ENCODE measurements around the gene CRB2.

Gene CRB2

DNA sequence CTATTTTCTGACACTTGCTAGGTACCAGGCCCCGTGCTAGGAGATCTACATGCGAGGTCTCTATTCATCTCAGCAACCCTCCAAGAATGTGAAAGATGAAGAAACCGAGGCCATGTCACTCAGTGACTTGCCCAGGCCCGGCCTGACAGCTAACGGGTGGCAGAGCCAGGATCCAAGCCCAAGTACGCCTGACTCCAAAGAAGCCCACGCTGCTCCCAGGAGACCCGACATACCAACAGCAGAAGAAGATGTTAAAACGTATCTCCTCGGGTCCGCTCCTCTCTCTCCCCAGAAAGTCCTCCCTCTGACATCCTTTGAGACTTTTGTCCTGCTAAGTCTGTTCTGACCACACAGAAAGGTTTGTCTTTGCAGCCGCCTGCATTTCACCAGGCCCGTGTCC is 65.2 kb downstream of the CRB2 start:
- WGBS, 2 experiments, result 89 to 92% methylated on average over 13 of the region's 13 CpGs
- Histone ChIP-seq H3K36me3 (ENCODE audit: control insufficient read depth, insufficient read depth, low read length) (no peaks in the 10 kb centered on the region), H3K9me3 (ENCODE audit: control insufficient read depth, low read length) (no peaks in the 10 kb centered on the region), H3K27me3 (ENCODE audit: control insufficient read depth, insufficient read depth, low read length, poor library complexity, severe bottlenecking) (no peaks in the 10 kb centered on the region), H3K27ac (ENCODE audit: insufficient read depth, low read depth, low read length, poor library complexity, severe bottlenecking) (no peak overlapping the region), H3K4me1 (ENCODE audit: control insufficient read depth, insufficient read depth, low read length) (peaks cover 19% of the 10 kb centered on the region), H3K4me3 (ENCODE audit: insufficient read depth, low read depth, low read length) (no peak overlapping the region)

DNA sequence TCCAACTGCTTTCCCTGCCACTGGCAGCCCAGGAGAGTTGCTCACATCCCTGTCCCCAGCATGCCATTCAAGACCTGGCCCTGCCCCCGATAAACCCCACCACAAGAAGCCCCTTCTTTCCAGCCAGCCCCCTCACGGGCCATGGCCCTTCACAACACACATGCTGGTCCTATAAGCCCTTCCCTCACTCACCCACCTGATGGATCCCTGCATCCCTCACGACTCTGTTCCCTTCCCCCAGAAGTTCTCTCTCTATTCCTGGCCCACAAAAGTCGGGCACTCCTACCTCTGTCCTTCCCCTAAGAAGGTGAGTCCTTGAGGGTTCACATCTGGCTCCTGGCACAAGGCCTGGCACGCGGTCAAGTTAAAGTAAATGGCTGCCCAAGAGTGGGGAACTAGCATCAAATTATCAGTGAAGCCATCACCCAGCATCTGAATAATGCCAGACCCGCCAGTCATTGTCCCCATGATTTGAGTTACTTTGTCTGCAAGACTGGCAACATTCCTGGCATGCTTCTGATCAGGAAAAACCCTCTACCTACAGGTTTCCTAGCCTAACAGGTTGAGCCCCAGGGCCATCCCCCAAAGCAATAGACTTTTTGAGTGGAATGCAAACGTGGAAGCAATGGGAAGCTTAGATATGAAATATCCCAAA is 65.9 kb downstream of the CRB2 start:
- Histone ChIP-seq H3K4me1 (ENCODE audit: control insufficient read depth, insufficient read depth, low read length) (peaks cover 19% of the 10 kb centered on the region), H3K4me3 (ENCODE audit: insufficient read depth, low read depth, low read length) (no peak overlapping the region), H3K27me3 (ENCODE audit: control insufficient read depth, insufficient read depth, low read length, poor library complexity, severe bottlenecking) (no peaks in the 10 kb centered on the region), H3K9me3 (ENCODE audit: control insufficient read depth, low read length) (no peaks in the 10 kb centered on the region), H3K27ac (ENCODE audit: insufficient read depth, low read depth, low read length, poor library complexity, severe bottlenecking) (no peak overlapping the region), H3K36me3 (ENCODE audit: control insufficient read depth, insufficient read depth, low read length) (no peaks in the 10 kb centered on the region)
- 86 to 87% methylated on average over 8 of the region's 8 CpGs for WGBS, 2 experiments

DNA sequence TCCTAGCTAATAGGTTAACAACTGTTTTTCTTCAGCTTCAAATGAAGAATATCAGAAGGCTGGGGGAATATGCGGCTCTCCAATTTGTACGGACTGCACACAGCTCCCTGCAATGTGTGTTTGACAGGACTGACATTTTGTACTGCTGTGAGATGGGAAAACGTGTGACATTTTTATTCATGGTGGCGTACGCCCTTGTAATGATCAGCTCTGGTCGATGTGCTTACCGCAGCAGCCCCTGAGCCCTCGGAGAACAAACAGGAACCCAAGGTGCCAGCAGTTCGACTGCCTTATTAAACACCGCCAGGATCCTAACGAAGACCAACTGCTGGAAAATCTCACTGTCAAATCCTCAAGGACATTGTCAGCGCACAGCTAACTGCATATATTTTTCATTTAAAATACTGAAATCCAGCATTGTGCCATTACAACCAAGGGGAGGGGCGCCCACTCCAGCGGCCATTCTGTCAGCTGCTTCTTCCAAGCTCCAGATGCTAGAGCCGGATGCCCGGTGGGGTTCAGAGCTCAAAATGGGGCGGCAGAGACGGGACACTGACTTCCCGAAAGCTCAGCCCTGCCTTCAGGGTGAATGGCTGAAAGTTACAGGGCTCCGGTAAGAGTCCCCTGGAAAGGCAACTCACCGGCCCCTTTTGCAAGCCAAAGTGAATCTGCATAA is 66.8 kb downstream of the CRB2 start:
- H3K4me3 ChIP-seq (ENCODE audit: insufficient read depth, low read depth, low read length), result no peak overlapping the region
- H3K36me3 ChIP-seq (ENCODE audit: control insufficient read depth, insufficient read depth, low read length), result no peaks in the 10 kb centered on the region
- no peaks in the 10 kb centered on the region for H3K27me3 ChIP-seq (ENCODE audit: control insufficient read depth, insufficient read depth, low read length, poor library complexity, severe bottlenecking)
- no peak overlapping the region for H3K27ac ChIP-seq (ENCODE audit: insufficient read depth, low read depth, low read length, poor library complexity, severe bottlenecking)
- WGBS, 2 experiments, result 78 to 80% methylated on average over 21 of the region's 21 CpGs
- H3K9me3 ChIP-seq (ENCODE audit: control insufficient read depth, low read length), result no peaks in the 10 kb centered on the region
- peaks cover 19% of the 10 kb centered on the region for H3K4me1 ChIP-seq (ENCODE audit: control insufficient read depth, insufficient read depth, low read length)

DNA sequence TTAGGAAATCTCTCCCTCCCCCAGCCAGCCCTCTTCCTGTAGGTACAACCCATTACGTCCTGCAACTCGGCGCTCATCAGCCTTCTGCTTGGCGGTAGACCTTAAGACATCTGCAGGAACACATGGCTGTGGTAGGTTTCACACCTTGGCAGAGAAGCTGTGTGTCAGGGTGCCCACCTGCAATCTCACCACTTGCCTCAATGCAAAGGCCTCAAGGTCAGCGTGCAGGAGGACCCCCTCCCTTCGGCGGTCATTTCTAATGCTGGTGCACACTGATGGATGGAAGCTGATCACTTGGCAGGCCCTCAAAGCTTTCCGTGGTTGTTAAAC is 67.3 kb downstream of the CRB2 start:
- H3K9me3 ChIP-seq (ENCODE audit: control insufficient read depth, low read length), result no peaks in the 10 kb centered on the region
- H3K27me3 ChIP-seq (ENCODE audit: control insufficient read depth, insufficient read depth, low read length, poor library complexity, severe bottlenecking), result no peaks in the 10 kb centered on the region
- H3K4me3 ChIP-seq (ENCODE audit: insufficient read depth, low read depth, low read length), result no peak overlapping the region
- WGBS, 2 experiments, result 74 to 79% methylated on average over 8 of the region's 8 CpGs
- peaks cover 19% of the 10 kb centered on the region for H3K4me1 ChIP-seq (ENCODE audit: control insufficient read depth, insufficient read depth, low read length)
- H3K27ac ChIP-seq (ENCODE audit: insufficient read depth, low read depth, low read length, poor library complexity, severe bottlenecking), result no peak overlapping the region
- H3K36me3 ChIP-seq (ENCODE audit: control insufficient read depth, insufficient read depth, low read length), result no peaks in the 10 kb centered on the region

DNA sequence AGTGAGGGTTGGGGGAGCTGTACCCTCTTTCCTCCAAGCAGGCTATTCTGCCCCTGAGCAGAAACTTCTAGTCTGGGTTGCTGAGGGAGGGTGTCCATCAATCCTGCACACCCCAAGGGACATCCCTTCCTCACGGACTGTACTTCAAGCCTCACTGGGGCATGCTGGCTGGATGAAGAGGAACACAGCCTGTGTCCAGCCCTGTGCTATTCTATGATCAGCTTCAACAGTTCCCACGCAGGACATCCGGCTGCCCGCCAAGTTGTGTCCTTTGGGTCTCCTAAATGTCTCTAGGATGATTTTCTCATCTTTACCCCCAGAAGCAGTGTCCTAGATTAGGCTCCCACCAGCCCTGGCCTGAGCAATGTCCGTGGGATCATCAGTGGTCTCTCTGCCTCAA is 68.1 kb downstream of the CRB2 start:
- no peak overlapping the region for H3K4me3 ChIP-seq (ENCODE audit: insufficient read depth, low read depth, low read length)
- H3K27ac ChIP-seq (ENCODE audit: insufficient read depth, low read depth, low read length, poor library complexity, severe bottlenecking), result no peak overlapping the region
- no peaks in the 10 kb centered on the region for H3K27me3 ChIP-seq (ENCODE audit: control insufficient read depth, insufficient read depth, low read length, poor library complexity, severe bottlenecking)
- no peaks in the 10 kb centered on the region for H3K9me3 ChIP-seq (ENCODE audit: control insufficient read depth, low read length)
- H3K36me3 ChIP-seq (ENCODE audit: control insufficient read depth, insufficient read depth, low read length), result no peaks in the 10 kb centered on the region
- WGBS, 2 experiments, result 90 to 93% methylated on average over 5 of the region's 5 CpGs
- H3K4me1 ChIP-seq (ENCODE audit: control insufficient read depth, insufficient read depth, low read length), result peaks cover 16% of the 10 kb centered on the region

DNA sequence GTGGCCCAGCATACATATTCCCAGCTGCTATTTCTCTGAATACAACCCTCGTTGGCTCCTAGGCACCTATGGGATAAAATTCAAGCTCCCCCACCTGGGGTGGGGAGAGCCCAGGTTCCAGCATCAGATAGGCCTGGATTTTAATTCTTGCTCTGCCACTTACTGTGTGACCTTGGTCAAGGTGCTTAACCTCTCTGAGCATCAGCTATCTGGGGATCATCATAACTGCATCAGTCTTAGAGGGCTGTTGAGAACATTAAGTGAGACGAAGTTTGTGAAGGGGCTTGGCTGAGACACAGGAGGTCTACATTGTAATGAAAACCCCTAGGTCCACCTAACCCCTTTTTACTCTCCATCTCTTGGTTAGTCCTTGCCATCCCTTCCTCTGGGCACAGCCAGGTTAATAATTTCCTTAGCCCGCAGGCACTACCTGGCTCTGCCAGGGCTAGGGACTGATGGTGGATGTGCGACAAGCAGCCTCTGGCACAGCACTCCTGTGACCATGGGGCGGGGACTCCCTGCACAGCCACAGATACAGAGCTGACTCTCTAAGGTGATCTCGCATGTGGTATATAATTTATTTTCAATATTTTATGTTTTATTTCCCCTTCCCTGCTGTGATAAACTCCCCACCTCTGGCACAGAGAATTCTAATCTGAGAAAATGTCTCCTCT is 68.7 kb downstream of the CRB2 start:
- Histone ChIP-seq H3K27ac (ENCODE audit: insufficient read depth, low read depth, low read length, poor library complexity, severe bottlenecking) (no peak overlapping the region), H3K36me3 (ENCODE audit: control insufficient read depth, insufficient read depth, low read length) (no peaks in the 10 kb centered on the region), H3K9me3 (ENCODE audit: control insufficient read depth, low read length) (no peaks in the 10 kb centered on the region), H3K27me3 (ENCODE audit: control insufficient read depth, insufficient read depth, low read length, poor library complexity, severe bottlenecking) (no peaks in the 10 kb centered on the region), H3K4me3 (ENCODE audit: insufficient read depth, low read depth, low read length) (no peak overlapping the region), H3K4me1 (ENCODE audit: control insufficient read depth, insufficient read depth, low read length) (peaks cover 10% of the 10 kb centered on the region)
- 92 to 95% methylated on average over 5 to 6 of the region's 6 CpGs for WGBS, 2 experiments

DNA sequence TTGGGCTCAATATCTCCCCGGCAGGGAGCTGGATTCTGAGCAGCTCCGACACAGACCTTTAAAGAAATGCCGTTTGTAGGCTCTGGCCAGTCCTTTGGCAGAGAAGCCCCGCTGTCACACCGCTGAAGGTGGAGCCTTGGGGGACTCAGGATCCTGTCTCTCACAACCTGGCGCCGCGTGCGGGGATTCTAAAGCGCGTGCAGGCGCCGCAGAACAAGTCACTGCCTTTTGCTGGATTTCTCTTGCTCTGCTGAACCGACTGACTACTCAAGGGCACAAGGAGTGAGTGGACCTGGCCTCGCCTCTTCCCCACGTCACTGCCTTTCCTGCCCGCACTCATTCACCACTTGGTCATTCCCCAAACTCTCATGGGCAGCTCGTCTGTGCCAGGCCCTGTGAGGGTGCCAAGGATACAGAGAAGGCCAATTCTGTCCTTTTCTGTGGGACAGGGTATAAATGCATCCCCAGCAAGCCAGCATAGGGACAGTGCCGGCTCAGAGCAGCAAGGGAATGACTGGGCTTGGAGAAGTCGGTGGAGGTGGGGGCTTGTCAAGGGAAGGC is 69.3 kb downstream of the CRB2 start:
- 73 to 79% methylated on average over 20 of the region's 20 CpGs for WGBS, 2 experiments
- Histone ChIP-seq H3K9me3 (ENCODE audit: control insufficient read depth, low read length) (no peaks in the 10 kb centered on the region), H3K4me3 (ENCODE audit: insufficient read depth, low read depth, low read length) (no peak overlapping the region), H3K36me3 (ENCODE audit: control insufficient read depth, insufficient read depth, low read length) (no peaks in the 10 kb centered on the region), H3K4me1 (ENCODE audit: control insufficient read depth, insufficient read depth, low read length) (peaks cover 9% of the 10 kb centered on the region), H3K27ac (ENCODE audit: insufficient read depth, low read depth, low read length, poor library complexity, severe bottlenecking) (no peak overlapping the region), H3K27me3 (ENCODE audit: control insufficient read depth, insufficient read depth, low read length, poor library complexity, severe bottlenecking) (no peaks in the 10 kb centered on the region)

DNA sequence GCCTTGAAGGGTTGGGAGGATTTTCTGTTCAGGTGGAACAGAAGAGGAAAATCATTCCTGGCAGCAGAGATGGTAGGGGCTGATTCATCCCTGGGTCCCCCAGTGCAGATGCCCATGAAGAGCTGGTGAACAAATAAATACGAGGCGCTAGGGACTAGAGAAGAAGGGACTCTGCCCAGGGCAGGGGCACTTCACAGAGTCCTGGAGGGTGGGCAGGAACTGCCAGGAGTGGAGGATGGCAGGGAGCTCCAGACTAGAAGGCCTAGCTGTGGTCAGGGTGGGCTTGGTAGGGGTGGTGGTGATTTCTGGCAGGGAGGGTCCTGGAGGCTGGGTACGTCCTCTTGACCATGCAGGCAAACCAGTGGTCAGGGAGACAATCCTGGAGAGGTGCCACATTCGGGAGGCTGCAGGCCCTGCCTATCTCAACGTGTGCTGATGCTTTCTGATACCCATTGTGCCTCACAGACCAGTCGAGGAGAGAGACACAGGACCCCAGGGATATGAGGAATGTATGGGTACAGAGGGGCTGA is 69.9 kb downstream of the CRB2 start:
- no peak overlapping the region for H3K27ac ChIP-seq (ENCODE audit: insufficient read depth, low read depth, low read length, poor library complexity, severe bottlenecking)
- H3K9me3 ChIP-seq (ENCODE audit: control insufficient read depth, low read length), result no peaks in the 10 kb centered on the region
- WGBS, 2 experiments, result 95 to 96% methylated on average over 6 of the region's 6 CpGs
- no peaks in the 10 kb centered on the region for H3K36me3 ChIP-seq (ENCODE audit: control insufficient read depth, insufficient read depth, low read length)
- H3K4me3 ChIP-seq (ENCODE audit: insufficient read depth, low read depth, low read length), result no peak overlapping the region
- peaks cover 9% of the 10 kb centered on the region for H3K4me1 ChIP-seq (ENCODE audit: control insufficient read depth, insufficient read depth, low read length)
- H3K27me3 ChIP-seq (ENCODE audit: control insufficient read depth, insufficient read depth, low read length, poor library complexity, severe bottlenecking), result no peaks in the 10 kb centered on the region

DNA sequence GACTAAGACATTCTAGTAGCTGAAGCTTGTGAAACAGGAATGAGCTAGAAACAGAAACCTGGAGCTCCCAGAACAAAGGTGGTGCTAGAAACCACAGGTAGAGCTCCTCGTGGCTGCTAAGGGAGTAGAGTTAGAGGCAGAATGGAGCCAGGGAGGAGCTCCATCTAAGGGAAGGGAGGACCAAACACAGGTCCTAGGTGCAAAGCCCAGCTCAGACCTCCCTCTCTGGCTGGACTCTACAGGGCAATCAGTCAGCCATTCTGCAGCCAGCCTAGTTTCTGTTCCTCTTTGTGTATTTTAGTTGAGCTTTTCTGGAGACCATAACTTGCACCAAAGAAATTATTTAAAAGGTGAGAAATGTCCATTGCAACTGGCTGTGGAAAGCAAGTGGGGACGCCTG is 70.4 kb downstream of the CRB2 start:
- Histone ChIP-seq H3K9me3 (ENCODE audit: control insufficient read depth, low read length) (no peaks in the 10 kb centered on the region), H3K4me3 (ENCODE audit: insufficient read depth, low read depth, low read length) (no peak overlapping the region), H3K27me3 (ENCODE audit: control insufficient read depth, insufficient read depth, low read length, poor library complexity, severe bottlenecking) (no peaks in the 10 kb centered on the region), H3K27ac (ENCODE audit: insufficient read depth, low read depth, low read length, poor library complexity, severe bottlenecking) (no peak overlapping the region), H3K36me3 (ENCODE audit: control insufficient read depth, insufficient read depth, low read length) (no peaks in the 10 kb centered on the region), H3K4me1 (ENCODE audit: control insufficient read depth, insufficient read depth, low read length) (peaks cover 9% of the 10 kb centered on the region)
- whole genome bisulfite sequencing, 2 experiments, result 90 to 92% methylated on average over 2 of the region's 2 CpGs
